Heart left ventricle (tissue), 16 donors: ENCODE results near the gene ASTN2. TPM values are rescaled to one million over a fixed set of nuclear protein-coding genes. Genes with fewer than 3 reads are reported as not detected.

Experiments
- ATAC-seq, 4 donors: fragments of 200-7000 bp; cut with Tn5 transposase; one replicate each; pipeline ENCODE4 v1.9.1; 2020 to 2022; ENCODE audit warnings: moderate library complexity in 4 of 4, mild to moderate bottlenecking in 3 of 4, moderate number of reproducible peaks in 1 of 4
- DNase-seq, 5 donors: peaks; one replicate each; pipeline ENCODE4 v3.0.0-alpha.2; 2020
- H3K27ac ChIP-seq, 12 donors: fragments of 200-600 bp; sonication (generic) in 4 of 12; one replicate each; pipeline versions ENCODE4 v1.5.0 to v1.8.0; 2016 to 2022; ENCODE audit warnings: mild to moderate bottlenecking in 2 of 12
- H3K27me3 ChIP-seq, 9 donors: fragments of 200-600 bp; sonication (generic) in 2 of 9; one replicate each; pipeline versions ENCODE4 v1.5.1 to v1.8.0; 2016 to 2022; ENCODE audit warnings: mild to moderate bottlenecking in 3 of 9
- H3K36me3 ChIP-seq, 9 donors: fragments of 200-600 bp; sonication (generic) in 2 of 9; one replicate each; pipeline versions ENCODE4 v1.5.0 to v1.8.0; 2018 to 2022; ENCODE audit warnings: mild to moderate bottlenecking in 2 of 9
- H3K4me1 ChIP-seq, 12 donors: fragments of 200-600 bp; sonication (generic) in 4 of 12; one replicate each; pipeline versions ENCODE4 v1.5.0 to v1.8.0; 2016 to 2022; ENCODE audit warnings: mild to moderate bottlenecking in 3 of 12
- H3K4me3 ChIP-seq, 12 donors: fragments of 200-600 bp; sonication (generic) in 4 of 12; one replicate each; pipeline versions ENCODE4 v1.5.0 to v1.8.0; 2017 to 2022; ENCODE audit warnings: mild to moderate bottlenecking in 9 of 12, moderate library complexity in 4 of 12
- H3K9me3 ChIP-seq, 12 donors: fragments of 200-600 bp; sonication (generic) in 4 of 12; one replicate each; pipeline versions ENCODE4 v1.5.0 to v1.8.0; 2016 to 2022; ENCODE audit warnings: mild to moderate bottlenecking in 1 of 12
- POLR2A ChIP-seq, 2 donors: fragments of 450-650 bp; IDR thresholded peaks; one replicate each; pipeline ENCODE4 v1.6.1; 2017; ENCODE audit warnings: antibody characterized with exemption in 2 of 2, mild to moderate bottlenecking in 2 of 2, moderate library complexity in 2 of 2
- WGBS, 4 donors: extraction: QIAGEN DNeasy Blood & Tissue Kit in 2 of 4; methylation state at CpG; one replicate each; pipeline versions ENCODE4 v1.1.5 to v1.1.7; 2013 to 2018; 5-methylcytosine and 5-hydroxymethylcytosine counted together
- intact Hi-C, 10 donors: fragments of 100-400 bp; cut with DNase I; formaldehyde crosslinking; loops; one replicate each; pipeline versions ENCODE4 v1.11.1 to v1.14.2; 2022
- polyA plus RNA-seq, 2 donors: library from polyadenylated mRNA; stranded (reverse); fragments of 200-250 nt; gene quantifications; one replicate each; pipeline ENCODE4 v1.2.3, GENCODE V29; 2013
- total RNA-seq, 9 donors: library from RNA; depleted of rRNA in 2 of 9; stranded (reverse); fragments of >200 nt in 2 of 9; fragmentation: NEBNext Ultra II Directional in 3 of 9; extraction: Animal tissue kit (Norgen Biotek cat#: 25700) in 3 of 9; gene quantifications; one replicate each; pipeline versions ENCODE4 v1.1.0 to v1.2.4, GENCODE V29; 2016 to 2023
- TF ChIP-seq, protein P1 (sequence below), 12 donors: fragments of 200-600 bp; sonication (generic) in 4 of 12; IDR thresholded peaks; one replicate each; pipeline versions ENCODE4 v1.5.0 to v1.8.0; 2018 to 2022; ENCODE audit warnings: antibody characterized with exemption in 12 of 12, mild to moderate bottlenecking in 5 of 12
- donor health status: ischemic (EF 13 %, LVEDD 7.1; RV severe dilation, severe dysfunction).
- donor health status: healthy with polysubstance abuse.
- donor health status: DM: no; HTN: yes; CAD: no.
- donor health status: DM: no; HTN: no; CAD: no.
- donor health status: ischemic (EF 25% LVEDD 6.9; RV normal size, moderate dysfunction).
- donor health status: ischemic (EF 25% LVEDD 5.7; RV mildly dilated, moderate dysfunction).
- donor health status: healthy.
- donor health status: DM: yes; HTN: yes; CAD: no.
- donor health status: ischemic (EF 35%, LVEDD 5.7; RV mildly dilated, moderate dysfunction).
- donor health status: nonischemic (EF 11% LVEDD 7.7; RV severe dilation, severe dysfunction).
- donor health status: DM: yes; HTN: yes; CAD: no.
- donor health status: PGD.
- donor health status: ischemic (EF 29% LVEDD 5.4; RV normal size, mild dysfunction).
- donor health status: nonischemic (EF 23%, LVEDD 6.1; RV moderate dilation, normal function).

The ASTN2 gene
- total and polyA plus RNA-seq, 11 donors: 2.5 to 6.0 (median 3.5) TPM

DNA sequence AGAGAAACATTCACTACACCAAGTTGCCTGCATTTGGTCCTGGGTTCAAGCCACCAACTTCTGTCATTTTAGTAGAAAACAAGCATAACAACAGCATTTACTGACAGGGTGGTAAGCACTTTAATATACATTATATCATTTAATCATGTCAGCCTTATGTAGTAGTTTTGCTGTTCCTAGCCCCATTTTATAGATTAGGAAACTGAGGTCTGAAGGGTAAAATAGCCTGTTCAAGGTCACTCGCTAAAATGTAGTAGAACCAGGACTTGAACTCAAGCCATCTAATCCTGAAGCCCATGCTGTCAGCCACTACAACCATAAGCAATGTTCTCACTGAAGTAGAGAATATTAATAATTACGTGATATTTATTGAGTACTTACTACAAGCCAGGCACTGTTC, 787.4 kb downstream of the ASTN2 start:
- Histone ChIP-seq H3K4me1 (peaks cover 0 to 18% (median 1%) of the 10 kb centered on the region in 12 donors), H3K27me3 (no peaks in the 10 kb centered on the region), H3K9me3 (no peaks in the 10 kb centered on the region), H3K4me3 (no peak overlapping the region), H3K27ac (no peak overlapping the region), H3K36me3 (no peaks in the 10 kb centered on the region)
- no peak for DNase-seq
- TF ChIP-seq, protein P1, sequence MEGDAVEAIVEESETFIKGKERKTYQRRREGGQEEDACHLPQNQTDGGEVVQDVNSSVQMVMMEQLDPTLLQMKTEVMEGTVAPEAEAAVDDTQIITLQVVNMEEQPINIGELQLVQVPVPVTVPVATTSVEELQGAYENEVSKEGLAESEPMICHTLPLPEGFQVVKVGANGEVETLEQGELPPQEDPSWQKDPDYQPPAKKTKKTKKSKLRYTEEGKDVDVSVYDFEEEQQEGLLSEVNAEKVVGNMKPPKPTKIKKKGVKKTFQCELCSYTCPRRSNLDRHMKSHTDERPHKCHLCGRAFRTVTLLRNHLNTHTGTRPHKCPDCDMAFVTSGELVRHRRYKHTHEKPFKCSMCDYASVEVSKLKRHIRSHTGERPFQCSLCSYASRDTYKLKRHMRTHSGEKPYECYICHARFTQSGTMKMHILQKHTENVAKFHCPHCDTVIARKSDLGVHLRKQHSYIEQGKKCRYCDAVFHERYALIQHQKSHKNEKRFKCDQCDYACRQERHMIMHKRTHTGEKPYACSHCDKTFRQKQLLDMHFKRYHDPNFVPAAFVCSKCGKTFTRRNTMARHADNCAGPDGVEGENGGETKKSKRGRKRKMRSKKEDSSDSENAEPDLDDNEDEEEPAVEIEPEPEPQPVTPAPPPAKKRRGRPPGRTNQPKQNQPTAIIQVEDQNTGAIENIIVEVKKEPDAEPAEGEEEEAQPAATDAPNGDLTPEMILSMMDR (IDR thresholded peaks at IDR 0.05): no peak
- TF ChIP-seq POLR2A (IDR thresholded peaks at IDR 0.05): no peak
- no peak for ATAC-seq
- WGBS, 4 donors: 95 to 100% (median 96%) methylated on average over 2 of the region's 2 CpGs
- intact Hi-C loops: no loop called here

DNA sequence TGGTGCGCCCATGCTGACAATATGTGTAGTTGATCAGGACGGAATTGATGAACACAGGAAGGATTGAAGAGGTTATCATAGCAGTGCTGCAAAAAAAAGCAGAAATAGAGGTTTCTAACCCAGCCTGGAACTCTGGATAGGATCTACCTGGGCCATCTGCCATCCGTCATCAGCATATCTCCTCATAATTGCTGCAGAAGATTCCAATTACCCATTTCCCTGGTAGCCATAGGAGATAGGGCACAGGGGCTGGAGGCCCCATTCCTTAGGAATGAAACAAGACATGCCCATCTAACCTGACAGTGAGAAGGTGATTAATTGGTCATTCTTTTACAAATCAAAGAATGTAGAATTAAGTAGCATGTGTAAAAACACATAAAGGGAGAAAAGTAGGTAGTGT, 788.1 kb downstream of the ASTN2 start:
- H3K27ac ChIP-seq: no peak overlapping the region
- H3K27me3 ChIP-seq: no peaks in the 10 kb centered on the region
- peaks cover 0 to 19% (median 2%) of the 10 kb centered on the region in 12 donors for H3K4me1 ChIP-seq
- no peak overlapping the region for H3K4me3 ChIP-seq
- no peaks in the 10 kb centered on the region for H3K9me3 ChIP-seq
- DNase-seq (no peak), ATAC-seq (no peak)
- intact Hi-C loops: no loop called here
- TF ChIP-seq, protein P1 (IDR thresholded peaks at IDR 0.05): no peak
- no peak for TF ChIP-seq POLR2A (IDR thresholded peaks at IDR 0.05)
- WGBS, 4 donors: 92 to 99% (median 95%) methylated on average over 3 of the region's 3 CpGs
- no peaks in the 10 kb centered on the region for H3K36me3 ChIP-seq

DNA sequence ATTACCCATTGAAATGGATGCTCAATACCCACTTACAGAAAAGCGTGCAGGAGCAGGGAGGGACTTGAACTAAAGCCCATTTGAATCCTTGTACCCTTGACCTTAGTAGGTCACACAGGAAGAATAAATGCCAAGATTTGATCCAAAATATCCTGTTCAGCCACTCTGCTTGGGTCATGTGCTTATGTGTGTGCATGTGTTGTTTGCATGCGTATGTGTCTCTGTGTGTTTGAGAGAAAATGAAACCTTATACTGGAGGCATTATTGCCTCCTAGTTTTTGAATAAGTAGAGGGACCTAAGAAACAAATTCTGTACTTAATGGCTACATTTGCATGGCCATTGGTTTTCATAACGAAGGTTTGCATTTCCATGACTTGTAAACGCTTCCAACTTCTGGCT, 791.1 kb downstream of the ASTN2 start:
- TF ChIP-seq POLR2A (IDR thresholded peaks at IDR 0.05): no peak
- TF ChIP-seq, protein P1 (IDR thresholded peaks at IDR 0.05): no peak
- 75 to 80% (median 76%) methylated on average over 4 of the region's 4 CpGs for WGBS, 4 donors
- Histone ChIP-seq H3K4me3 (peak overlapping the region in 1 of 12 donors; percentile 10), H3K27ac (peak overlapping the region in 4 of 12 donors; percentile 2 to 28 (median 26)), H3K9me3 (no peaks in the 10 kb centered on the region), H3K4me1 (peaks cover 0 to 17% (median 2%) of the 10 kb centered on the region in 12 donors), H3K36me3 (no peaks in the 10 kb centered on the region), H3K27me3 (no peaks in the 10 kb centered on the region)
- intact Hi-C loops: no loop called here
- DNase-seq (no peak), ATAC-seq (no peak)

DNA sequence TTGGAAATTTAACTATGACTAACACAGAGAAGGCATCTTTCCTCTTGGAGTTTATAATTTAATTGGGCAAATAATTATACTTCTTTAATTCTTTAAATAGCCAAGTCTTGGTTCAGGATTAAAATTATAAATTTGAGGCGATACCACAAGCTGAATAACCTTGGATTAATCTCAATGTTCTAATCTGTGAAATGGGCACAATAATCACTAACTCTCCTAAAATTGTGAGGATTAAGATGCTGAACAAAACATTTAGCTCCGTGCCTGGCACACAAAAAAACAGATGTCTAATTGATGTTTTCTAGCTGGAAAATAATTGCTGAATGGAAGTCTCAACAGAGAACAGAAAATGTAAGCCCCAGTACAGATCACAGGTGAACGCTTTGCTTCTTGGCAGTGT, 797.5 kb downstream of the ASTN2 start:
- intact Hi-C loops: no loop called here
- Histone ChIP-seq H3K27me3 (no peaks in the 10 kb centered on the region), H3K36me3 (peaks cover 0 to 5% (median 0%) of the 10 kb centered on the region in 9 donors), H3K4me3 (no peak overlapping the region), H3K4me1 (peaks cover 0 to 2% (median 0%) of the 10 kb centered on the region in 12 donors), H3K27ac (no peak overlapping the region), H3K9me3 (peaks cover 0 to 13% (median 0%) of the 10 kb centered on the region in 12 donors)
- DNase-seq (no peak), ATAC-seq (no peak)
- 91 to 94% (median 92%) methylated on average over 3 of the region's 3 CpGs for WGBS, 4 donors
- no peak for TF ChIP-seq POLR2A (IDR thresholded peaks at IDR 0.05)
- TF ChIP-seq, protein P1 (IDR thresholded peaks at IDR 0.05): no peak
